ENCODE measurements around the gene KRTAP5-5. TPM values are rescaled to one million over a fixed set of nuclear protein-coding genes. Genes with fewer than 3 reads are reported as not detected.
A peak's percentile ranks its signal among the peaks of the same experiment; 100 is the strongest.

KRTAP5-5 gene
- total and polyA plus RNA-seq, 7 experiments from 2014 or later, result not detected

DNA sequence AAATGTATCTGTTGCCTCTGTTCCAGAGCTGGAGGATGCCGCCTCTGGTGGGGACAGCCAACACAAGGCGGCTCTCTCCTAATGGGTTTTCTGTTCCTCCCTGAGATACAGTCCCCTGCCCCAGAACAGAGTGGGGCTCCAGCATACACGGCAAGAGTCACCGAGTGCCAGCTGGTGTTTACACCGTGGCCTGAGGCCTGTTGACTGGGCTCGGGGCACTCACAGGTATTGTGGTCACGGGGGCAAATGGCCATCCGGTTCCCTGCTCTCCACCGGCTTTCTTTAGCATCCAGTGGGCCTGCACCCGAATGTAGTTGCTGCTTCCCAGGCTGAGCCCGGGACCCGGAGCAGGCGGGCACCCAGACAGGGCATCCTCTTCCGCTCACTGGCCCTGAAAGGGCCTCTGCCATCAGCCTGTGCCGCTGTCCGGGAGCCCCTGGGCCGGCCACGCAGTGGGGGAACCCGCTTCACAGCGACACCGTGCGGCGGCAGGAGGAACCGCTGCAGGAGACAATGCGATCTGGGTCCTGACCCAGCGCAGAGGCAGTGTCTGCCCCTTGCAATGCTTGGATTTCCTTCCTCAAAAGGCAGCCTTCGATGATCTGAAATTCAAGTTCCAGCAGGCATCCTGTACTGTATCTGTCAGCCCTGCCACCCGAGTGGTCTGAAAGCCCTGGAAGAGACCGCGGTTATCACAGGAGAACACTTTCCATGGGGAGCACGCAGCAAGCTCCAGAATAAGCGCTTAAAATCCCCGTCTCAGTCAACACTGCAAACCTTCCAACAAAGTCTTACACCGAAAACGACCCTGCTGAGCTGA, 859 bp upstream of the KRTAP5-5 start:
- Histone ChIP-seq H3K27me3 (ENCODE audit: control insufficient read depth in 2 of 2, insufficient read depth in 2 of 2, low read length in 2 of 2) (no peaks in the 10 kb centered on the region), H3K27ac (ENCODE audit: low read depth, low read length) (no peak overlapping the region), H3K9me3 (ENCODE audit: control insufficient read depth in 2 of 3, low read length in 3 of 3) (no peaks in the 10 kb centered on the region), H3K4me3 (ENCODE audit: low read length) (no peak overlapping the region), H3K4me1 (ENCODE audit: control insufficient read depth in 2 of 2, insufficient read depth in 2 of 2, low read length in 2 of 2) (peaks cover 0 to 7% of the 10 kb centered on the region in 2 donors), H3K36me3 (ENCODE audit: control insufficient read depth in 2 of 3, insufficient read depth in 3 of 3, low read length in 3 of 3) (no peaks in the 10 kb centered on the region)
- peaks cover 14 to 19% (median 16%) of the 10 kb centered on the region in 5 donors for H3K27me3 Mint-ChIP-seq
- H3K27ac Mint-ChIP-seq, result no peak overlapping the region
- intact Hi-C loops (cut with micrococcal nuclease), result loop anchor here (1.0 to 5.0 kb wide), 4 partner anchors 33 to 426 kb away; no protein-coding TSS in a partner anchor
- H3K4me1 Mint-ChIP-seq, result peaks cover 0 to 17% (median 4%) of the 10 kb centered on the region in 7 donors
- peaks cover 0 to 2% (median 0%) of the 10 kb centered on the region in 11 donors for H3K9me3 Mint-ChIP-seq
- H3K4me3 Mint-ChIP-seq, result peak overlapping the region in 2 of 10 donors; percentile 4 to 29
- ChIA-PET CTCF (interaction anchor here (0.6 to 1.6 kb wide), 8 partner anchors 11 to 957 kb away, joined by 3 to 4 read pairs (median 4); no protein-coding TSS in a partner anchor), POLR2A (no interaction called here)
- peak; percentile 27 to 66 (median 52) for DNase-seq
- ATAC-seq, result peak; percentile 91
- no peaks in the 10 kb centered on the region for H3K36me3 Mint-ChIP-seq

DNA sequence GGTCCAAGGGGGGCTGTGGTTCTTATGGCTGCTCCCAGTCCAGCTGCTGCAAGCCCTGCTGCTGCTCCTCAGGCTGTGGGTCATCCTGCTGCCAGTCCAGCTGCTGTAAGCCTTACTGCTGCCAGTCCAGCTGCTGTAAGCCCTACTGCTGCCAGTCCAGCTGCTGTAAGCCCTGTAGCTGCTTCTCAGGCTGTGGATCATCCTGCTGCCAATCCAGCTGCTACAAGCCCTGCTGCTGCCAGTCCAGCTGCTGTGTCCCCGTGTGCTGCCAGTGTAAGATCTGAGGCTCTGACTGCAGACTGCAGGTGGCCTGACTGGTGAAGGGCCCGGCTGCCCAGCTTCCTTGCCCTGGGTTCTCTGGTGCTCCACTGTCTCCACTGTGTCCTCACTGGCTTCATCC, 696 bp downstream of the KRTAP5-5 start:
- Histone ChIP-seq H3K9me3 (ENCODE audit: control insufficient read depth in 2 of 3, low read length in 3 of 3) (no peaks in the 10 kb centered on the region), H3K36me3 (ENCODE audit: control insufficient read depth in 2 of 3, insufficient read depth in 3 of 3, low read length in 3 of 3) (no peaks in the 10 kb centered on the region), H3K4me3 (ENCODE audit: low read length) (no peak overlapping the region), H3K27ac (ENCODE audit: low read depth, low read length) (no peak overlapping the region), H3K27me3 (ENCODE audit: control insufficient read depth in 2 of 2, insufficient read depth in 2 of 2, low read length in 2 of 2) (no peaks in the 10 kb centered on the region), H3K4me1 (ENCODE audit: control insufficient read depth in 2 of 2, insufficient read depth in 2 of 2, low read length in 2 of 2) (peaks cover 0 to 7% of the 10 kb centered on the region in 2 donors)
- intact Hi-C loops (cut with micrococcal nuclease), result no loop called here
- ChIA-PET POLR2A (no interaction called here), CTCF (interaction anchor here (0.9 to 1.5 kb wide), 2 partner anchors 9 to 84 kb away, joined by 4 to 5 read pairs; no protein-coding TSS in a partner anchor)
- Mint-ChIP-seq H3K27ac (no peak overlapping the region), H3K4me3 (no peak overlapping the region), H3K4me1 (peaks cover 0 to 17% (median 4%) of the 10 kb centered on the region in 7 donors), H3K27me3 (peaks cover 14 to 33% (median 20%) of the 10 kb centered on the region in 5 donors), H3K36me3 (no peaks in the 10 kb centered on the region), H3K9me3 (peaks cover 0 to 2% (median 0%) of the 10 kb centered on the region in 11 donors)
- no peak for ATAC-seq
- DNase-seq, result no peak

DNA sequence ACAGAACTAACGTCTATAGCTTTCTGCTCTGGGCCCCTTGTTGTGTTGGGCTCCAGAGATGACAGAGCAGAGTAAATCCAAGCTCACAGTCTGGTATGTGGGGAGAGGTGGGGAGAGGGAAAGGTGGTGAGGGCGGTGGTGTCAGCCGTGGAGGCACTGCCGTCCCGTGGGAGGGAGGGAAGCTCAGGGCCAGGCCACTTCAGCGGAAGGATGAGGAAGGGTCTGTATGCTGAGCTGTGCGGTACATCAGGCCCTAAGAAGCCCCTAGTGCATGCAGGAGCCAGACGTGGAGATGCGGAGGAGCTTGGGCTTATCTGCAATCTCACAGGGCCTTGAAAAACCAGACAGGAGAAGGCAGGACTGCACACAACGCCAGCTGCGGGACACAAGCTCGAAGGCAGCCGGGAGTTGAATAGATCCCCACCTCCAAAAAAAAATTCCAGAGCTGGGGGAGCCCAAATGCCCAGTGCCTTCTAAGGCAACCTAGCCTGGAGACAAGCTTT, 1.5 kb downstream of the KRTAP5-5 start:
- ChIA-PET CTCF (interaction anchor here (0.9 to 1.5 kb wide), 2 partner anchors 8 to 84 kb away, joined by 4 to 5 read pairs; no protein-coding TSS in a partner anchor), POLR2A (interaction anchor here (0.5 kb wide), 1 partner anchor 15 kb away, joined by 3 read pairs; no protein-coding TSS in a partner anchor)
- Mint-ChIP-seq H3K4me1 (peaks cover 0 to 17% (median 4%) of the 10 kb centered on the region in 7 donors), H3K36me3 (no peaks in the 10 kb centered on the region), H3K27me3 (peaks cover 14 to 33% (median 21%) of the 10 kb centered on the region in 5 donors), H3K4me3 (no peak overlapping the region), H3K27ac (peak overlapping the region in 1 of 9 donors; percentile 11), H3K9me3 (peaks cover 0 to 2% (median 0%) of the 10 kb centered on the region in 11 donors)
- intact Hi-C loops (cut with micrococcal nuclease), result no loop called here
- H3K27ac ChIP-seq (ENCODE audit: low read depth, low read length), result no peak overlapping the region
- no peaks in the 10 kb centered on the region for H3K36me3 ChIP-seq (ENCODE audit: control insufficient read depth in 2 of 3, insufficient read depth in 3 of 3, low read length in 3 of 3)
- H3K4me1 ChIP-seq (ENCODE audit: control insufficient read depth in 2 of 2, insufficient read depth in 2 of 2, low read length in 2 of 2), result peaks cover 0 to 7% of the 10 kb centered on the region in 2 donors
- DNase-seq, result no peak
- H3K4me3 ChIP-seq (ENCODE audit: low read length), result no peak overlapping the region
- ATAC-seq, result no peak
- no peaks in the 10 kb centered on the region for H3K9me3 ChIP-seq (ENCODE audit: control insufficient read depth in 2 of 3, low read length in 3 of 3)
- no peaks in the 10 kb centered on the region for H3K27me3 ChIP-seq (ENCODE audit: control insufficient read depth in 2 of 2, insufficient read depth in 2 of 2, low read length in 2 of 2)

DNA sequence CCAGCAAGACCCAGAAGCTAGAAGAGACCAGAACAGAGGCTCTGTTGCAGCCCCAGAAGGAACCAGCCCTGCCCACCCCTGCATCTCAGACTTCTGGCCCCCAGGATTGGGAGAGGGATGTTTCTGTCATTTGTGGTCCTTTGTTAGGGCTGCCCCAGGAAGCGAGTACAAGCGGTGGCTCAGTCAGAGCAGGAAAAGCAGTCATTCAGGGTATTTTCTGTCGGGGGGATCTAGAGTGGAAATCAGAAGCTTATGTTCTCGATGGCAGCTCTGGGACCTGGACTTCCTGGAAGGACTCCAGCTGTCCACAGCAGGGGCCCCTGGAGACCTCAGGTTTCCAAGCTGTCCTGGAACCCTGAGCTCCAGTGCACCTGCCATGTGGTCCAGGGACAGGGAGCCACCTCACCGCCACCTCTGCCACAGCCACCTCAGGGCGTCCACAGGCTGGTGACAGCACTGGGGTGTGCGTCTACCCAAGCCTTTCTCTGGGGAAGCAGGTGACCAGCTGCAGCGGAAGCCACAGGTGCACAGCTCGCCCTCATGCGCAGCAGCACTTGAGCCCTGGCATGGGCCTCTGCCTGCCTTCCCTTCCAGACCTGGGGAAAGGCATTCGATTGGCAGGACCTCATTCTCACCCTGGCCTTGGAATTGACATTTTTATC, 2.6 kb downstream of the KRTAP5-5 start:
- Histone ChIP-seq H3K27me3 (ENCODE audit: control insufficient read depth in 2 of 2, insufficient read depth in 2 of 2, low read length in 2 of 2) (no peaks in the 10 kb centered on the region), H3K9me3 (ENCODE audit: control insufficient read depth in 2 of 3, low read length in 3 of 3) (no peaks in the 10 kb centered on the region), H3K27ac (ENCODE audit: low read depth, low read length) (no peak overlapping the region), H3K36me3 (ENCODE audit: control insufficient read depth in 2 of 3, insufficient read depth in 3 of 3, low read length in 3 of 3) (no peaks in the 10 kb centered on the region), H3K4me1 (ENCODE audit: control insufficient read depth in 2 of 2, insufficient read depth in 2 of 2, low read length in 2 of 2) (peaks cover 0 to 7% of the 10 kb centered on the region in 2 donors), H3K4me3 (ENCODE audit: low read length) (no peak overlapping the region)
- no peak for ATAC-seq
- Mint-ChIP-seq H3K27ac (no peak overlapping the region), H3K36me3 (no peaks in the 10 kb centered on the region), H3K4me1 (peaks cover 0 to 17% (median 4%) of the 10 kb centered on the region in 7 donors), H3K27me3 (peaks cover 14 to 33% (median 23%) of the 10 kb centered on the region in 5 donors), H3K4me3 (peak overlapping the region in 2 of 10 donors; percentile 29 to 41), H3K9me3 (peaks cover 0 to 2% (median 0%) of the 10 kb centered on the region in 11 donors)
- intact Hi-C loops (cut with micrococcal nuclease), result no loop called here
- CTCF ChIA-PET, result no interaction called here
- POLR2A ChIA-PET, result no interaction called here
- no peak for DNase-seq

DNA sequence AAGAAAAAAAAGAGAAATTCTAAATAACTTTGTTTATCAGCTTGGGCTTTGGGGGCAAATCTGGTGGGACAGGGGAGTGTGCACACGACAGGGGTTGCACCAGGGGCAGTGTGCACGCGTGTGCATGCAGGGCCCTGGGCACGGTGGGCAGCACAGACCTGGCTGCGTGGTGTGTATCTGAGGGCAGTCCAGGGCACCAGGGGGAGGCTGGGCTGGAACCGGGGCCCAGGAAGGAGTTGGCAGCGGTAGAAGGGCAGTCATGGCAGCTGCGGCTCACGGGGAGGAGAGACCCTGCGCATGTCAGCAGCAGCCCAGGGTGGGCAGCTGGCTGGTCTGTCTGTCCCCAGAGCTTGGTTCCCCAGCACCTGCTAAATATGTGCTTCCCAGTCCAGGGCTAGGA, 4.3 kb downstream of the KRTAP5-5 start:
- H3K4me1 ChIP-seq (ENCODE audit: control insufficient read depth in 2 of 2, insufficient read depth in 2 of 2, low read length in 2 of 2), result peaks cover 0 to 3% of the 10 kb centered on the region in 2 donors
- no peak overlapping the region for H3K4me3 Mint-ChIP-seq
- ATAC-seq (no peak), DNase-seq (no peak)
- no peaks in the 10 kb centered on the region for H3K27me3 ChIP-seq (ENCODE audit: control insufficient read depth in 2 of 2, insufficient read depth in 2 of 2, low read length in 2 of 2)
- H3K27ac Mint-ChIP-seq, result no peak overlapping the region
- H3K9me3 Mint-ChIP-seq, result peaks cover 0 to 2% (median 0%) of the 10 kb centered on the region in 11 donors
- no peak overlapping the region for H3K4me3 ChIP-seq (ENCODE audit: low read length)
- H3K36me3 Mint-ChIP-seq, result no peaks in the 10 kb centered on the region
- no peaks in the 10 kb centered on the region for H3K36me3 ChIP-seq (ENCODE audit: control insufficient read depth in 2 of 3, insufficient read depth in 3 of 3, low read length in 3 of 3)
- H3K27me3 Mint-ChIP-seq, result peaks cover 12 to 33% (median 23%) of the 10 kb centered on the region in 5 donors
- H3K4me1 Mint-ChIP-seq, result peaks cover 0 to 16% (median 2%) of the 10 kb centered on the region in 7 donors
- ChIA-PET CTCF (interaction anchor here (1.4 kb wide), 1 partner anchor 19 kb away, joined by 3 read pairs; no protein-coding TSS in a partner anchor), POLR2A (no interaction called here)
- intact Hi-C loops (cut with micrococcal nuclease), result no loop called here
- no peaks in the 10 kb centered on the region for H3K9me3 ChIP-seq (ENCODE audit: control insufficient read depth in 2 of 3, low read length in 3 of 3)
- no peak overlapping the region for H3K27ac ChIP-seq (ENCODE audit: low read depth, low read length)

DNA sequence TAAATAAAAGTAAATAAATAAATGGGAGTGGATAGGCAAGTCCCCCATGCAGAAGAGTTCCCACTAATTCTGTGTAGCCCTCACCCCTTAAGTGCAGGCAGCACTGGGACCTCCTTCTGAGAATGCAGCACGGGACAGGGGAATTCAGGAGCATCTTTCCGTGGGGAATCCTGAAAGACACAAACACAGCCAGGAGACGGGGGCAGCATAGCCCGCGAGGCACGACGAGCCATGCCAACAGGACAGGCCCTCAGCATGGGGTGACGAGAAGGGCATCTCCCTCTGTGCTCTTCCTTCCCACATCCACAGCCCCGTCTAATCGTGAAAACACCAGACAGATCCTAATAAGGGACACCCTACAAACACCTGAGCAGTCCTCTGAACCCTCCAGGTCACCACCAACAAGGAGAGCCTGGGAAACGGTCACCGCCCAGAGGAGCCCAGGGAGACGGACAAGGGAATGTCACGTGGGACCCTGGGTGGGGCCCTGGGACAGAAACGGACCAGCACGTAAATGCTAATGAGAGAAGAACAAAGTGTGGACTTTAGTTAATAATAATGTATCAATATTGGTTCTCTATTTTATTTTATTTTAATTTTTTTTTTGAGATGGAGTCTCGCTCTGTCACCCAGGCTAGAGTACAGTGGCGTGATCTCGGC, 6.8 kb downstream of the KRTAP5-5 start:
- peaks cover 0 to 19% (median 1%) of the 10 kb centered on the region in 7 donors for H3K4me1 Mint-ChIP-seq
- H3K9me3 Mint-ChIP-seq, result no peaks in the 10 kb centered on the region
- no peak for ATAC-seq
- no peak overlapping the region for H3K27ac ChIP-seq (ENCODE audit: low read depth, low read length)
- H3K4me3 ChIP-seq (ENCODE audit: low read length), result no peak overlapping the region
- POLR2A ChIA-PET, result no interaction called here
- no peaks in the 10 kb centered on the region for H3K9me3 ChIP-seq (ENCODE audit: control insufficient read depth in 2 of 3, low read length in 3 of 3)
- H3K4me3 Mint-ChIP-seq, result no peak overlapping the region
- no peaks in the 10 kb centered on the region for H3K4me1 ChIP-seq (ENCODE audit: control insufficient read depth in 2 of 2, insufficient read depth in 2 of 2, low read length in 2 of 2)
- peaks cover 4 to 33% (median 25%) of the 10 kb centered on the region in 5 donors for H3K27me3 Mint-ChIP-seq
- H3K36me3 ChIP-seq (ENCODE audit: control insufficient read depth in 2 of 3, insufficient read depth in 3 of 3, low read length in 3 of 3), result no peaks in the 10 kb centered on the region
- CTCF ChIA-PET, result no interaction called here
- no peaks in the 10 kb centered on the region for H3K36me3 Mint-ChIP-seq
- no peaks in the 10 kb centered on the region for H3K27me3 ChIP-seq (ENCODE audit: control insufficient read depth in 2 of 2, insufficient read depth in 2 of 2, low read length in 2 of 2)
- intact Hi-C loops (cut with micrococcal nuclease), result no loop called here
- no peak overlapping the region for H3K27ac Mint-ChIP-seq
- no peak for DNase-seq
